Bronchial epithelial cell (primary cell): ENCODE measurements around the gene ONECUT3. TPM values are rescaled to one million over a fixed set of nuclear protein-coding genes. Genes with fewer than 3 reads are reported as not detected.
"Not testable (repeated sequence)": the region's sequence is repeated elsewhere in the genome, so short reads cannot be mapped to it uniquely, and the experiment has no call there.

ENCODE experiments used
- DNase-seq: peaks from one replicate; pipeline ENCODE4 v3.0.0-alpha.2; 2010; ENCODE audit warnings: low read depth
- FAIRE-seq: peaks from 2 replicates; lab custom pipeline; 2011; peaks lifted over from hg19 to GRCh38; lab: Jason Lieb, UNC
- H3K27me3 ChIP-seq: 2 replicates; pipeline ENCODE4 v1.5.1; 2011; ENCODE audit warnings: low read length; ENCODE audit not compliant: control insufficient read depth, insufficient read depth
- H3K36me3 ChIP-seq: 2 replicates; pipeline ENCODE4 v1.5.1; 2011; ENCODE audit warnings: low read length; ENCODE audit not compliant: control insufficient read depth, insufficient read depth
- H3K4me3 ChIP-seq: 2 replicates; pipeline ENCODE4 v1.5.1; 2011; ENCODE audit warnings: mild to moderate bottlenecking, low read depth, low read length, control low read depth
- CTCF ChIP-seq: IDR thresholded peaks from 2 replicates; pipeline ENCODE4 v1.5.1; 2011; ENCODE audit warnings: mild to moderate bottlenecking, moderate library complexity, low read length, control low read depth, inconsistent platforms; ENCODE audit not compliant: insufficient read depth, severe bottlenecking
- total RNA-seq: library from RNA; depleted of rRNA; stranded (reverse); fragments of >200 nt; gene quantifications from 2 replicates; pipeline ENCODE4 v1.2.1, GENCODE V29; 2014

The ONECUT3 gene
- total RNA-seq, 1 donor from 2014 or later = under 0.01 TPM

- Histone ChIP-seq H3K4me3 (no peak overlapping the region), H3K36me3 (no peaks in the 10 kb centered on the region), H3K27me3 (peaks cover 59% of the 10 kb centered on the region)
- no peak for DNase-seq
- no peak for TF ChIP-seq CTCF
- FAIRE-seq = no peak
Measured at GRCh38 chr19:1756705-1757465, 3.6 kb downstream of the ONECUT3 start.

- DNase-seq (no peak), FAIRE-seq (no peak)
- H3K27me3 ChIP-seq = peaks cover 56% of the 10 kb centered on the region
- no peak for TF ChIP-seq CTCF
- no peak overlapping the region for H3K4me3 ChIP-seq
- H3K36me3 ChIP-seq = no peaks in the 10 kb centered on the region
Measured at GRCh38 chr19:1757468-1758230, 4.3 kb downstream of the ONECUT3 start.

DNA sequence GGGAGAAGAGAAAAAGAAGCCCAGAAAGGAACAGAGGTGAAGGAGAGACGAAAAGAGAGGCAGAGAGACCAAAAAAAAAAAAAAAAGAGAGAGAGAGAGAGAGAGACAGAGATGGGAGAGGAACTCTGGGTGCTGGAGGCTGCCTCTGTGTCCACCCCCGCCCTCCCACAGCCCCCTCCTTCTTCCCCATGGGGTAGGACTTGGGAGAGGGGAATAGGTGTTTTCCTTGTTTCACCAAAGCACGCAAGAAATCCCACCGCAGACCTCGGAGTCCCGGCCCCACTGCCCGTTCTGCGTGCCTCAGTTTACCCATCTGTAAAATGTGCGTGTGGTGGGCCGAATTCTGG lies 4.9 kb downstream of the ONECUT3 start:
- Histone ChIP-seq H3K36me3 (no peaks in the 10 kb centered on the region), H3K27me3 (peaks cover 53% of the 10 kb centered on the region), H3K4me3 (no peak overlapping the region)
- FAIRE-seq = no peak
- DNase-seq = no peak
- TF ChIP-seq CTCF = no peak

- H3K4me3 ChIP-seq = no peak overlapping the region
- H3K36me3 ChIP-seq = no peaks in the 10 kb centered on the region
- H3K27me3 ChIP-seq = peaks cover 61% of the 10 kb centered on the region
- DNase-seq = no peak
- TF ChIP-seq CTCF = no peak
- FAIRE-seq = no peak
Measured at GRCh38 chr19:1758959-1759903, 5.9 kb downstream of the ONECUT3 start.

DNA sequence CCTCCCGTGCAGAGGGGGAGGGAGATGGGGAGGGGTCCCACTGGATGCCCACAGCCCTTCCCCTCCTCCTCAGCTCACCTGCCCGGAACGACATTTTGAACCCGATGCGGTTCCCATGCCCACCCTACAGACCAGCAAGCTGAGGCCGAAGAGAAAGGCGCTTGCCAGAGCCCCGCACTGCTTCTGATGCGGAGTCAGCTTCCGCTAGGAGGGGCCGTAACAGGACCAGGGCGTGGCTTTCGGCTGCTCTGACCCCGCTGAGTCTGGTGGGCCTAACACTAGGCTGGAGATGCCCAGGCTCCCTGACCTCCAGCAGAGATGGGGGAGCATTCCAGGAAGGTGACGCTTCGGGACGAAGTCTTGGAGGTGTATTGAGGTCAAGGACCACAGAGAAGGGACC lies 6.7 kb downstream of the ONECUT3 start:
- DNase-seq (no peak), FAIRE-seq (no peak)
- no peak for TF ChIP-seq CTCF
- no peak overlapping the region for H3K4me3 ChIP-seq
- peaks cover 64% of the 10 kb centered on the region for H3K27me3 ChIP-seq
- H3K36me3 ChIP-seq = no peaks in the 10 kb centered on the region

- not testable (repeated sequence) for H3K4me3 ChIP-seq, H3K36me3 ChIP-seq, DNase-seq, FAIRE-seq
- peaks cover 66% of the 10 kb centered on the region for H3K27me3 ChIP-seq
Measured at GRCh38 chr19:1760786-1761527, 7.7 kb downstream of the ONECUT3 start.
